ENCODE results near the gene SRMS.

- TF ChIP-seq, protein P1, sequence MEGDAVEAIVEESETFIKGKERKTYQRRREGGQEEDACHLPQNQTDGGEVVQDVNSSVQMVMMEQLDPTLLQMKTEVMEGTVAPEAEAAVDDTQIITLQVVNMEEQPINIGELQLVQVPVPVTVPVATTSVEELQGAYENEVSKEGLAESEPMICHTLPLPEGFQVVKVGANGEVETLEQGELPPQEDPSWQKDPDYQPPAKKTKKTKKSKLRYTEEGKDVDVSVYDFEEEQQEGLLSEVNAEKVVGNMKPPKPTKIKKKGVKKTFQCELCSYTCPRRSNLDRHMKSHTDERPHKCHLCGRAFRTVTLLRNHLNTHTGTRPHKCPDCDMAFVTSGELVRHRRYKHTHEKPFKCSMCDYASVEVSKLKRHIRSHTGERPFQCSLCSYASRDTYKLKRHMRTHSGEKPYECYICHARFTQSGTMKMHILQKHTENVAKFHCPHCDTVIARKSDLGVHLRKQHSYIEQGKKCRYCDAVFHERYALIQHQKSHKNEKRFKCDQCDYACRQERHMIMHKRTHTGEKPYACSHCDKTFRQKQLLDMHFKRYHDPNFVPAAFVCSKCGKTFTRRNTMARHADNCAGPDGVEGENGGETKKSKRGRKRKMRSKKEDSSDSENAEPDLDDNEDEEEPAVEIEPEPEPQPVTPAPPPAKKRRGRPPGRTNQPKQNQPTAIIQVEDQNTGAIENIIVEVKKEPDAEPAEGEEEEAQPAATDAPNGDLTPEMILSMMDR (conservative IDR thresholded peaks at IDR 0.05 in 1 of 2, IDR thresholded peaks at IDR 0.05 in 1 of 2; ENCODE audit: extremely low read depth in 1 of 2, insufficient read depth in 1 of 2, low read depth in 1 of 2, low read length in 2 of 2) = no peak
- no peak for TF ChIP-seq EZH2 (IDR thresholded peaks at IDR 0.05; ENCODE audit: borderline replicate concordance, low read length)
Observed at GRCh38 chr20:63493563-63494020, 54.0 kb downstream of the SRMS start.
